ENCODE measurements around the gene ATP13A5.

Gene ATP13A5

GRCh38 chr3:193229851-193230420, 148.6 kb downstream of the ATP13A5 start:
- DNase-seq (ENCODE audit: low read depth), result no peak
- H3K4me3 ChIP-seq (ENCODE audit: low read length), result no peak overlapping the region
- no peak for TF ChIP-seq CTCF (conservative IDR thresholded peaks at IDR 0.05; ENCODE audit: low read depth, low read length)

GRCh38 chr3:193228206-193228605, 150.3 kb downstream of the ATP13A5 start:
- no peak for DNase-seq (ENCODE audit: low read depth)
- no peak for TF ChIP-seq CTCF (conservative IDR thresholded peaks at IDR 0.05; ENCODE audit: low read depth, low read length)
- H3K4me3 ChIP-seq (ENCODE audit: low read length), result no peak overlapping the region

GRCh38 chr3:193225302-193226125, 153.0 kb downstream of the ATP13A5 start:
- no peak for DNase-seq (ENCODE audit: low read depth)
- TF ChIP-seq CTCF (conservative IDR thresholded peaks at IDR 0.05; ENCODE audit: low read depth, low read length), result no peak
- H3K4me3 ChIP-seq (ENCODE audit: low read length), result no peak overlapping the region

Measured in retinal pigment epithelial cell (primary cell).